Trophoblast cell (in vitro differentiated cells and primary cell): ENCODE measurements around the gene CDHR5.
A peak's percentile ranks its signal among the peaks of the same experiment; 100 is the strongest.
"Not testable (repeated sequence)": the region's sequence is repeated elsewhere in the genome, so short reads cannot be mapped to it uniquely, and the experiment has no call there.

Experiments used
- DNase-seq, 2 donors: peaks; one replicate each; pipeline ENCODE4 v3.0.0-alpha.2; 2016
- H2AFZ ChIP-seq: 2 replicates; pipeline ENCODE4 v1.6.1; 2013; ENCODE audit warnings: low read length, moderate library complexity, mild to moderate bottlenecking; ENCODE audit not compliant: insufficient read depth, poor library complexity
- H2AK5ac ChIP-seq: 2 replicates; pipeline ENCODE4 v1.6.1; 2013; ENCODE audit warnings: mild to moderate bottlenecking, low read length
- H2BK120ac ChIP-seq: 2 replicates; pipeline ENCODE4 v1.6.1; 2013; ENCODE audit warnings: low read length, mild to moderate bottlenecking, moderate library complexity; ENCODE audit not compliant: insufficient read depth, poor library complexity
- H2BK12ac ChIP-seq: 2 replicates; pipeline ENCODE4 v1.6.1; 2013; ENCODE audit warnings: mild to moderate bottlenecking, low read length, moderate library complexity
- H2BK5ac ChIP-seq: 2 replicates; pipeline ENCODE4 v1.6.1; 2013; ENCODE audit warnings: low read length, low read depth, moderate library complexity, mild to moderate bottlenecking; ENCODE audit not compliant: poor library complexity
- H3K14ac ChIP-seq: 2 replicates; pipeline ENCODE4 v1.6.1; 2013; ENCODE audit warnings: mild to moderate bottlenecking, low read length
- H3K18ac ChIP-seq: 2 replicates; pipeline ENCODE4 v1.6.1; 2013; ENCODE audit warnings: mild to moderate bottlenecking, low read length
- H3K23ac ChIP-seq: 2 replicates; pipeline ENCODE4 v1.6.1; 2013; ENCODE audit warnings: low read length
- H3K27ac ChIP-seq: 2 replicates; pipeline ENCODE4 v1.5.1; 2013; ENCODE audit warnings: low read depth, mild to moderate bottlenecking, inconsistent platforms, low read length, moderate library complexity
- H3K27me3 ChIP-seq: 2 replicates; pipeline ENCODE4 v1.6.1; 2013; ENCODE audit warnings: inconsistent platforms, mild to moderate bottlenecking, low read length, moderate library complexity; ENCODE audit not compliant: insufficient read depth
- H3K36me3 ChIP-seq, 2 experiments: 1 replicate in 1 of 2; 2 replicates in 1 of 2; pipeline ENCODE4 v1.6.1; 2013; ENCODE audit warnings: low read length in 2 of 2, mild to moderate bottlenecking in 2 of 2, moderate library complexity in 1 of 2; ENCODE audit not compliant: insufficient read depth in 2 of 2, control insufficient read depth in 1 of 2
- H3K4ac ChIP-seq: 2 replicates; pipeline ENCODE4 v1.6.1; 2013; ENCODE audit warnings: low read depth, mild to moderate bottlenecking, low read length, moderate library complexity
- H3K4me1 ChIP-seq, 2 experiments: 1 replicate in 1 of 2; 2 replicates in 1 of 2; pipeline ENCODE4 v1.6.1; 2013; ENCODE audit warnings: low read length in 2 of 2, mild to moderate bottlenecking in 2 of 2, moderate library complexity in 1 of 2; ENCODE audit not compliant: insufficient read depth in 2 of 2, control insufficient read depth in 1 of 2
- H3K4me2 ChIP-seq: 2 replicates; pipeline ENCODE4 v1.6.1; 2013; ENCODE audit warnings: inconsistent platforms, mild to moderate bottlenecking, low read length, moderate library complexity
- H3K4me3 ChIP-seq: 2 replicates; pipeline ENCODE4 v1.5.1; 2013; ENCODE audit warnings: mild to moderate bottlenecking, low read depth, low read length, inconsistent platforms
- H3K79me1 ChIP-seq: one replicate; pipeline ENCODE4 v1.6.1; 2013; ENCODE audit warnings: low read length
- H3K79me2 ChIP-seq: 2 replicates; pipeline ENCODE4 v1.6.1; 2013; ENCODE audit warnings: low read length, mild to moderate bottlenecking; ENCODE audit not compliant: control insufficient read depth, insufficient read depth, poor library complexity
- H3K9ac ChIP-seq: 2 replicates; pipeline ENCODE4 v1.6.1; 2013; ENCODE audit warnings: mild to moderate bottlenecking, low read length
- H3K9me3 ChIP-seq: 2 replicates; pipeline ENCODE4 v1.6.1; 2013; ENCODE audit warnings: low read depth, mild to moderate bottlenecking, control low read depth, inconsistent platforms, low read length; ENCODE audit not compliant: insufficient read depth
- H4K12ac ChIP-seq: 2 replicates; pipeline ENCODE4 v1.6.1; 2013; ENCODE audit warnings: low read depth, mild to moderate bottlenecking, low read length, moderate library complexity
- H4K8ac ChIP-seq: 2 replicates; pipeline ENCODE4 v1.6.1; 2013; ENCODE audit warnings: low read depth, mild to moderate bottlenecking, low read length, moderate library complexity
- H4K91ac ChIP-seq: one replicate; pipeline ENCODE4 v1.6.1; 2013; ENCODE audit warnings: low read depth, mild to moderate bottlenecking, low read length, moderate library complexity
- WGBS: extraction: QIAGEN DNeasy Blood & Tissue Kit; methylation state at CpG from one replicate; pipeline ENCODE4 v1.1.7; 2013; ENCODE audit warnings: missing lambda C conversion rate; ENCODE audit not compliant: insufficient read length, insufficient coverage; ENCODE audit errors: extremely low coverage; 5-methylcytosine and 5-hydroxymethylcytosine counted together

Gene CDHR5

DNA sequence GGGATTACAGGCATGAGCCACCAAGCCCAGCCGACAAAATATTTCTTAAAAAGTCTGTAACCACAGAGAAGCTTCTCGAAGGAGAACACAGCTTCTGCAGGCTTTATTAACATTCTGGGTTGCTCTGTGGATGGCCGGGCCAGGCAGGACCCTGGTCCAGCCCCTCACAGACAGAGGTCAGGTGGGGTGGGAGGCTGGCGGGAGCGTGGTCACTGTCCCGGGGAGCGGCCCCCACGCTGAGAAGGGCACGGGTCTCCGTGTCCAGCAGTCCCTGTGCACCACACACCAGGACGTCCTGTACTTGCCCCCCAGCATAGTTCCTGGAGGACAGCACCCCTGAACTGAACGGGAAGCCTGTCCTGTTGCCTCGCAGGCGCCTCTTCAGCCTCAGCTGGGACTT, 31.7 kb upstream of the CDHR5 start:
- no peak overlapping the region for H3K4me3 ChIP-seq
- H2BK120ac ChIP-seq = no peak overlapping the region
- no peak overlapping the region for H4K91ac ChIP-seq
- H4K8ac ChIP-seq = no peak overlapping the region
- no peak overlapping the region for H4K12ac ChIP-seq
- no peaks in the 10 kb centered on the region for H3K27me3 ChIP-seq
- no peak overlapping the region for H3K18ac ChIP-seq
- WGBS = no CpG with 5 or more reads among the region's 14 CpGs
- H3K4me2 ChIP-seq = no peak overlapping the region
- no peak for DNase-seq
- H3K79me2 ChIP-seq = no peaks in the 10 kb centered on the region
- H3K4ac ChIP-seq = no peak overlapping the region
- H3K79me1 ChIP-seq = no peaks in the 10 kb centered on the region
- no peak overlapping the region for H3K9ac ChIP-seq
- peaks cover 1% of the 10 kb centered on the region for H3K9me3 ChIP-seq
- no peak overlapping the region for H2BK5ac ChIP-seq
- H3K36me3 ChIP-seq = peaks cover 33 to 36% of the 10 kb centered on the region in 2 experiments
- no peak overlapping the region for H2BK12ac ChIP-seq
- no peak overlapping the region for H3K23ac ChIP-seq
- H2AFZ ChIP-seq = no peak overlapping the region
- no peaks in the 10 kb centered on the region for H3K4me1 ChIP-seq
- no peak overlapping the region for H3K14ac ChIP-seq
- no peak overlapping the region for H2AK5ac ChIP-seq
- H3K27ac ChIP-seq = no peak overlapping the region

DNA sequence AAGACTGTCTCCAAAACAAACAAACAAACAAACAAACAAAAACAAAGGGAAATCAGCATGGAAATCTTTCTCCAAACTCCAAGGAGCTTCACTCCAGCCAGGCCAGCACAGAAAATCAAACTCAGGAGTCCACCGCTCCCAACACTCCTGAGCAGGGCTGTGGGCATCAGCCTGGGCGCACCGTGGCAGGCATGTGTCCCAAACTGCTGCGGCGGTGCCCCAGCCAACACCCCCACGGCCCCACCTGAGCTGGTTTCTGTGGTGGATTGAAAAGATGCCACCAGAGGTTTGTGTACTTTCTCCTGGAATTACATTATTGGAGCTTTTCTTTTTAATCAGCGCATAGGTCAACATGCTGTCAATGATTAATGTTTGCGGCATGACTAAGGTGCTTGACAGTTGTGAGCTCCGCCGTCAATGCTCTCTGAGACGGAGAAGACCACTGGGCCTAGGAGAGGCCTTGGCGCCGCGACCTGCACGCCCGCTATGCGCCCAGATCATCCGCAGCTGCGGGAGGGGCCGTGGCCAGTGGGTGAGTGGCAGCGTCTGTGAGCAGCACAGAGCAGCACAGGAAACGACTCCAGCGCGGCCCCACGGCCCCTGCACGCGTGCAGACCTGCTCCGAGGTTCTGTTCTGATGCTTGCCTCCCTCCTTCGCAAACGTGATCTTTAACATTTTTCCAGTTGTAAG, 30.4 kb upstream of the CDHR5 start:
- Histone ChIP-seq H3K36me3 (peaks cover 29 to 34% of the 10 kb centered on the region in 2 experiments), H3K4ac (no peak overlapping the region), H2BK5ac (no peak overlapping the region), H3K4me3 (no peak overlapping the region), H2AFZ (no peak overlapping the region), H4K12ac (no peak overlapping the region), H3K79me2 (no peaks in the 10 kb centered on the region), H3K27ac (no peak overlapping the region), H3K9ac (no peak overlapping the region), H3K4me2 (no peak overlapping the region), H3K27me3 (no peaks in the 10 kb centered on the region), H2BK12ac (no peak overlapping the region), H4K91ac (no peak overlapping the region), H3K4me1 (no peaks in the 10 kb centered on the region), H2BK120ac (no peak overlapping the region), H3K23ac (no peak overlapping the region), H2AK5ac (no peak overlapping the region), H3K18ac (no peak overlapping the region), H3K14ac (no peak overlapping the region), H3K79me1 (no peaks in the 10 kb centered on the region), H3K9me3 (peaks cover 1% of the 10 kb centered on the region), H4K8ac (no peak overlapping the region)
- no peak for DNase-seq
- WGBS = no CpG with 5 or more reads among the region's 30 CpGs

- H2BK12ac ChIP-seq, DNase-seq, H3K23ac ChIP-seq, H3K4ac ChIP-seq, H4K91ac ChIP-seq, H3K4me1 ChIP-seq, H4K12ac ChIP-seq, H3K14ac ChIP-seq, H3K79me2 ChIP-seq, H3K4me2 ChIP-seq, H3K27me3 ChIP-seq, H3K9me3 ChIP-seq, H4K8ac ChIP-seq, H3K18ac ChIP-seq, H2BK5ac ChIP-seq, H2AK5ac ChIP-seq, H2BK120ac ChIP-seq, H3K79me1 ChIP-seq, H3K4me3 ChIP-seq, H3K9ac ChIP-seq, H2AFZ ChIP-seq, H3K27ac ChIP-seq: not testable (repeated sequence)
- H3K36me3 ChIP-seq = peaks cover 27 to 33% of the 10 kb centered on the region in 2 experiments
- WGBS = no CpG with 5 or more reads among the region's 12 CpGs
These were observed 29.7 kb upstream of the CDHR5 start for GRCh38 chr11:654444-654843.

DNA sequence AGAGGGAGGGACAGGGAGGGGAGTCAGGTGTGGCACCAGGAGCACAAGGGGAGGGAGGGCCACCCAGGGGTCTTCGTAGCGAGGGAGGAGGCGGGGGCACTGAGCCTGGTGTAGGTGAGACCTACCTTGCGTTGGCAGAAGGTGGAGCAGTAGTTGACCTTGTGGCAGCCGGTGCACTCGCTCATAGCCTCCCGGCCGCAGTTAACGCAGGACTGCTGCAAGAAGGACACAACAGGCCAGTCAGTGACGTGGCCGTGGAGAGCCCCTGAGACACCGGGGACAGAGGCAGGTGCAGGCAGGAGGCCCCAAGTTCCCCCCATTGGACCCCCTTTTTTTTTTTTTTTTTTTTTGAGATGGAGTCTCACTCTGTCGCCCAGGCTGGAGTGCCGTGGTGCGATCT, 29.1 kb upstream of the CDHR5 start:
- H3K18ac ChIP-seq = no peak overlapping the region
- H3K79me1 ChIP-seq = no peaks in the 10 kb centered on the region
- no peak overlapping the region for H3K27ac ChIP-seq
- no CpG with 5 or more reads among the region's 15 CpGs for WGBS
- H4K91ac ChIP-seq = no peak overlapping the region
- DNase-seq = no peak
- H3K4me1 ChIP-seq = no peaks in the 10 kb centered on the region
- H3K9ac ChIP-seq = no peak overlapping the region
- H4K8ac ChIP-seq = no peak overlapping the region
- H2BK5ac ChIP-seq = no peak overlapping the region
- no peak overlapping the region for H3K4ac ChIP-seq
- H3K79me2 ChIP-seq = no peaks in the 10 kb centered on the region
- H3K9me3 ChIP-seq = peaks cover 1% of the 10 kb centered on the region
- H4K12ac ChIP-seq = no peak overlapping the region
- H2AFZ ChIP-seq = no peak overlapping the region
- H2BK120ac ChIP-seq = no peak overlapping the region
- no peak overlapping the region for H2BK12ac ChIP-seq
- peaks cover 24 to 31% of the 10 kb centered on the region in 2 experiments for H3K36me3 ChIP-seq
- peak overlapping the region; percentile 52 for H3K4me3 ChIP-seq
- H3K23ac ChIP-seq = no peak overlapping the region
- H3K4me2 ChIP-seq = no peak overlapping the region
- H3K14ac ChIP-seq = no peak overlapping the region
- no peaks in the 10 kb centered on the region for H3K27me3 ChIP-seq
- H2AK5ac ChIP-seq = no peak overlapping the region
